ENCODE measurements around the gene EPHB2. TPM values are rescaled to one million over a fixed set of nuclear protein-coding genes. Genes with fewer than 3 reads are reported as not detected.

Gene EPHB2
- total RNA-seq, 4 donors from 2014 or later, result 0.32 to 4.0 (median 1.7) TPM

- H3K27ac ChIP-seq, result no peak overlapping the region
- H3K36me3 ChIP-seq, result no peaks in the 10 kb centered on the region
- DNase-seq (ENCODE audit: low spot score in 2 of 2), result no peak
- H3K27me3 ChIP-seq, result no peaks in the 10 kb centered on the region
- H3K4me1 ChIP-seq, result peaks cover 18% of the 10 kb centered on the region
- WGBS, result 71% methylated on average over 5 of the region's 5 CpGs
- no peak overlapping the region for H3K4me3 ChIP-seq
- H3K9me3 ChIP-seq, result no peaks in the 10 kb centered on the region
- TF ChIP-seq POLR2AphosphoS5 (IDR thresholded peaks at IDR 0.05) (no peak), POLR2A (IDR thresholded peaks at IDR 0.05) (no peak), EP300 (IDR thresholded peaks at IDR 0.05) (no peak)
- TF ChIP-seq, protein P1, sequence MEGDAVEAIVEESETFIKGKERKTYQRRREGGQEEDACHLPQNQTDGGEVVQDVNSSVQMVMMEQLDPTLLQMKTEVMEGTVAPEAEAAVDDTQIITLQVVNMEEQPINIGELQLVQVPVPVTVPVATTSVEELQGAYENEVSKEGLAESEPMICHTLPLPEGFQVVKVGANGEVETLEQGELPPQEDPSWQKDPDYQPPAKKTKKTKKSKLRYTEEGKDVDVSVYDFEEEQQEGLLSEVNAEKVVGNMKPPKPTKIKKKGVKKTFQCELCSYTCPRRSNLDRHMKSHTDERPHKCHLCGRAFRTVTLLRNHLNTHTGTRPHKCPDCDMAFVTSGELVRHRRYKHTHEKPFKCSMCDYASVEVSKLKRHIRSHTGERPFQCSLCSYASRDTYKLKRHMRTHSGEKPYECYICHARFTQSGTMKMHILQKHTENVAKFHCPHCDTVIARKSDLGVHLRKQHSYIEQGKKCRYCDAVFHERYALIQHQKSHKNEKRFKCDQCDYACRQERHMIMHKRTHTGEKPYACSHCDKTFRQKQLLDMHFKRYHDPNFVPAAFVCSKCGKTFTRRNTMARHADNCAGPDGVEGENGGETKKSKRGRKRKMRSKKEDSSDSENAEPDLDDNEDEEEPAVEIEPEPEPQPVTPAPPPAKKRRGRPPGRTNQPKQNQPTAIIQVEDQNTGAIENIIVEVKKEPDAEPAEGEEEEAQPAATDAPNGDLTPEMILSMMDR (IDR thresholded peaks at IDR 0.05), result no peak
Observed at GRCh38 chr1:22755641-22756040, 45.0 kb downstream of the EPHB2 start.

DNA sequence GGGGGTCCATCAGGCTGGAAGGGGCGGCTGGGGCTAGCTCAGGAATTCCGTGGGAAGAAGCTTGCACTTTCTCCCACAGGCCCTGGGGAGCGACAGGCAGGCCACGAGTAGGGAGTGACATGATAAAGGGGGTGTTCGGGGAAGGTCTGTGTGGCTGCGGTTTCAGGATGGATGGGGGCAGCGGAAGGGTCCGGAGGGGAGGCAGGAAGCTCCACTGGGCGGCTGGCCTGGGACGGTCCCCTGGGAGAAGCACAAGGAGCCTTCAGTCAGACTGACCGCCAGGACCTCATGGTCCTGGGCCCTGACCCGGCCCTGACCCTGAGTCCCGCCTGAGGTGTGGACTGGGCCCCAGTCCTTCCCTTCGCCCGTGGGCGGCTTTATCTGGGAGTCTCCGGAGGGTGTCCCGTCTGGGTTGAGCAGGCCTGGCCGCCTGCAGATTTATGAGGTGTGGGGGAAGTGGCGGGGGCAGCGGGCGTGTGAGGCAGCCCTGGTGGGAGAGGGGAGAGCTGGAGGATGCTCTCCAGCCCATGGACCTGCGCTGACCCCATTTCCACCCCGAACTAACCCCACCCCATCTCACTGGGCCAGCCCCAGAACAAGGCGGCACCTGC is 45.6 kb downstream of the EPHB2 start:
- H3K27me3 ChIP-seq, result no peaks in the 10 kb centered on the region
- H3K27ac ChIP-seq, result no peak overlapping the region
- peaks cover 12% of the 10 kb centered on the region for H3K4me1 ChIP-seq
- no peak for DNase-seq (ENCODE audit: low spot score in 2 of 2)
- H3K4me3 ChIP-seq, result no peak overlapping the region
- TF ChIP-seq, protein P1 (IDR thresholded peaks at IDR 0.05), result no peak
- TF ChIP-seq POLR2AphosphoS5 (IDR thresholded peaks at IDR 0.05), result no peak
- 69% methylated on average over 22 of the region's 25 CpGs for WGBS
- H3K36me3 ChIP-seq, result no peaks in the 10 kb centered on the region
- no peaks in the 10 kb centered on the region for H3K9me3 ChIP-seq

DNA sequence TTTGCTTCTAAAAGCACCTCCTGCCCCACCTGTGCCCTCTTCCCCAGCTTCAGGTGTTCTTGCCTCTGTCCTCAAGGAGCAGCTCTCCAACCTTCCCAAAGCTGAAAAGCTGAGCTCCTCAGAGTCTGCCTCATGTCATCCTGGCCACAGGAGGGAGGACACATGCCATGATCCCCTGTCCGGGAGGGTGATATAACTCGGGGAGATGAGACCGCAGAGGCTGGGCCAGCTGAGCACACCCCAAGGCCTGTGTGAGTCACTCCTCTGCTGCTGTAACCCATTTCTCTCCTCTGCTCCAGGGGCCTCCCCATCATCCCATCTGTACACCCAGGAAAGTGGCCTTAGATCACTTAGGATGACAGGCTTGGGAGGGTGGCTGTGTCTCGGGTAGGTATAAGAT is 49.8 kb downstream of the EPHB2 start:
- Histone ChIP-seq H3K4me1 (peaks cover 3% of the 10 kb centered on the region), H3K27ac (no peak overlapping the region), H3K36me3 (no peaks in the 10 kb centered on the region), H3K4me3 (no peak overlapping the region), H3K27me3 (no peaks in the 10 kb centered on the region), H3K9me3 (no peaks in the 10 kb centered on the region)
- no peak for DNase-seq (ENCODE audit: low spot score in 2 of 2)
- 51% methylated on average over 4 of the region's 4 CpGs for WGBS
- TF ChIP-seq, protein P1 (IDR thresholded peaks at IDR 0.05), result no peak
- TF ChIP-seq EP300 (IDR thresholded peaks at IDR 0.05), result no peak
- TF ChIP-seq POLR2A (IDR thresholded peaks at IDR 0.05), result no peak
- TF ChIP-seq POLR2AphosphoS5 (IDR thresholded peaks at IDR 0.05), result no peak

GRCh38 chr1:22761101-22761500 is 50.5 kb downstream of the EPHB2 start:
- Histone ChIP-seq H3K27me3 (no peaks in the 10 kb centered on the region), H3K27ac (no peak overlapping the region), H3K9me3 (no peaks in the 10 kb centered on the region), H3K4me1 (peaks cover 3% of the 10 kb centered on the region), H3K36me3 (no peaks in the 10 kb centered on the region), H3K4me3 (no peak overlapping the region)
- TF ChIP-seq, protein P1 (IDR thresholded peaks at IDR 0.05), result no peak
- no peak for TF ChIP-seq EP300 (IDR thresholded peaks at IDR 0.05)
- no peak for TF ChIP-seq POLR2A (IDR thresholded peaks at IDR 0.05)
- TF ChIP-seq POLR2AphosphoS5 (IDR thresholded peaks at IDR 0.05), result no peak
- no peak for DNase-seq (ENCODE audit: low spot score in 2 of 2)
- 86% methylated on average over 6 of the region's 6 CpGs for WGBS

GRCh38 chr1:22761821-22762220 is 51.2 kb downstream of the EPHB2 start:
- Histone ChIP-seq H3K27ac (no peak overlapping the region), H3K9me3 (no peaks in the 10 kb centered on the region), H3K4me3 (no peak overlapping the region), H3K36me3 (no peaks in the 10 kb centered on the region), H3K4me1 (peaks cover 3% of the 10 kb centered on the region), H3K27me3 (no peaks in the 10 kb centered on the region)
- 74% methylated on average over 13 of the region's 13 CpGs for WGBS
- TF ChIP-seq EP300 (IDR thresholded peaks at IDR 0.05) (no peak), POLR2A (IDR thresholded peaks at IDR 0.05) (no peak), POLR2AphosphoS5 (IDR thresholded peaks at IDR 0.05) (no peak)
- TF ChIP-seq, protein P1 (IDR thresholded peaks at IDR 0.05), result no peak
- DNase-seq (ENCODE audit: low spot score in 2 of 2), result no peak

Data from suprapubic skin (tissue), 4 donors.